Right hindlimb (tissue), 1 donor: Measurements from ENCODE around the gene ZBTB4.
"Not testable (repeated sequence)": the region's sequence is repeated elsewhere in the genome, so short reads cannot be mapped to it uniquely, and the experiment has no call there.

Source experiments
- DNase-seq: peaks from one replicate; pipeline ENCODE4 v3.0.0-alpha.2; 2018

The ZBTB4 gene

GRCh38 chr17:7493941-7494340 is 14.5 kb upstream of the ZBTB4 start:
- DNase-seq: no peak

GRCh38 chr17:7491583-7491982 is 12.2 kb upstream of the ZBTB4 start:
- DNase-seq: no peak

- no peak for DNase-seq
Observed at GRCh38 chr17:7490144-7490543, 10.7 kb upstream of the ZBTB4 start.

- no peak for DNase-seq
Observed at GRCh38 chr17:7486181-7486580, 6.8 kb upstream of the ZBTB4 start.

- no peak for DNase-seq
Observed at GRCh38 chr17:7484919-7485377, 5.5 kb upstream of the ZBTB4 start.

DNA sequence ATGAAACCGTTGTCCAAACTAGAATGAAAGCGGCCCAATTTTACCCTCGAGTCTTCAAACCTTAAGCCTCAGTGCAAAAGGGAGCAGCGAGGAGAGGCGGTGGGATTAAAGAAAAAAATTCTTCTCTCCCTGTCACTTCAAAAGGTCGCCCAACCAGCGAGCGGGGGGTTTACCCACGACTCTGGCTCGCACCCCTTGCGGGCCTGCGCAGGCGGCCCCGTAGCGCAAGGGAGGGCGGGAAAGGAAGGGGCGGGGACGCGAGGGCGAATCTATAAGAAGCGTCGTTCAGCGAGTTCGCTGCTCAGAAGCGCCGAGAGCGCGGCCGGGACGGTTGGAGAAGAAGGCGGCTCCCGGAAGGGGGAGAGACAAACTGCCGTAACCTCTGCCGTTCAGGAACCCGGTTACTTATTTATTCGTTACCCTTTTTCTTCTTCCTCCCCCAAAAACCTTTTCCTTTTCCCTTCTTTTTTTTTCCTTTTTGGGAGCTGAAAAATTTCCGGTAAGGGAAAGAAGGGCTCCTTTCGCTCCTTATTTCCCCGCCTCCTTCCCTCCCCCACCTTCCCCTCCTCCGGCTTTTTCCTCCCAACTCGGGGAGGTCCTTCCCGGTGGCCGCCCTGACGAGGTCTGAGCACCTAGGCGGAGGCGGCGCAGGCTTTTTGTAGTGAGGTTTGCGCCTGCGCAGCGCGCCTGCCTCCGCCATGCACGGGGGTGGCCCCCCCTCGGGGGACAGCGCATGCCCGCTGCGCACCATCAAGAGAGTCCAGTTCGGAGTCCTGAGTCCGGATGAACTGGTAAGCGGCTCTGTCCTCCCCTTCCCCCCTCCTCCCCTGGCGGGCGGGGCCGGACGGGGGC is 4.9 kb upstream of the ZBTB4 start, which contains the start of gene POLR2A:
TSS of gene POLR2A (plus strand) at position 300 of the 852 bp plus-strand sequence.
- DNase-seq: peak; percentile 99

DNA sequence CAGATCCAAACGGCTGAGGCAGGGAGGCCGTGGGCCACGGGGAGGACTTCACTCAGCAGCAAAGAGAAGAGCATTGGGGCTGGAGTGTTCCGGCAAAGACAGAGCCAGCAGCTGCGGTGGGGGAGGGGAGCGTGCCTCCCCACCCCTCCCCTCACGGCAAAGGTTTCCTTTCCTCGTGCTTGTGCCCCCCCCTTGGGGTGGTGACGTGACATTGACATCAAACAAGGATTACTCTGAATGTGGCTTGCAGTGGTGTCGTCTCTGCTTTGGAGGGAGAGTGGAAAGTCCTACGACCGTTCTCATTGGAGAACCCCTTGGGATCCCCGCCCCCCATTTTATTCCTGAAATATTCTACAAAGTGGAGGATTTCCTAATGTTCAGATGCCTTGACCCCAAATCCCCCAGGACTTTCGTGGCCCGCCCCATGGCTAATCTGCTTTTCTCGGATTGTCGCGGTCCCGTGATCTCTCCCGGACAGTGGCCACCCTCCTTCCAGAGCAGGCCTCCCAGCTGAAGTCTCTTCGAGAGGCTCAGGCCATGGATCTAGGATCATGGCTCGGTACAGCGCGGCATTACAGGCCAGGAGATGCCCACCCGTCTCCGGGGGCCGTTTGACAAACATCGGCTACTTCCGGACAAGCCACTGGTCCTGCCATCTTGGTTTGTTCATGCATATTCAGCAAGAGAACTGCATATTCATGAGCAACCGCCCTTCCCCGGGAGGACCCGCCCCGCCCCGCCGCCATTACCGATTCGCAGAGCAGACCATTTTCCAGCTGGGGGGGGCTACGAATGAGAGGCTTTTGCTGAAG is 4.0 kb upstream of the ZBTB4 start:
- peak; percentile 97 for DNase-seq

- not testable (repeated sequence) for DNase-seq
Observed at GRCh38 chr17:7482742-7483088, 3.3 kb upstream of the ZBTB4 start.

DNA sequence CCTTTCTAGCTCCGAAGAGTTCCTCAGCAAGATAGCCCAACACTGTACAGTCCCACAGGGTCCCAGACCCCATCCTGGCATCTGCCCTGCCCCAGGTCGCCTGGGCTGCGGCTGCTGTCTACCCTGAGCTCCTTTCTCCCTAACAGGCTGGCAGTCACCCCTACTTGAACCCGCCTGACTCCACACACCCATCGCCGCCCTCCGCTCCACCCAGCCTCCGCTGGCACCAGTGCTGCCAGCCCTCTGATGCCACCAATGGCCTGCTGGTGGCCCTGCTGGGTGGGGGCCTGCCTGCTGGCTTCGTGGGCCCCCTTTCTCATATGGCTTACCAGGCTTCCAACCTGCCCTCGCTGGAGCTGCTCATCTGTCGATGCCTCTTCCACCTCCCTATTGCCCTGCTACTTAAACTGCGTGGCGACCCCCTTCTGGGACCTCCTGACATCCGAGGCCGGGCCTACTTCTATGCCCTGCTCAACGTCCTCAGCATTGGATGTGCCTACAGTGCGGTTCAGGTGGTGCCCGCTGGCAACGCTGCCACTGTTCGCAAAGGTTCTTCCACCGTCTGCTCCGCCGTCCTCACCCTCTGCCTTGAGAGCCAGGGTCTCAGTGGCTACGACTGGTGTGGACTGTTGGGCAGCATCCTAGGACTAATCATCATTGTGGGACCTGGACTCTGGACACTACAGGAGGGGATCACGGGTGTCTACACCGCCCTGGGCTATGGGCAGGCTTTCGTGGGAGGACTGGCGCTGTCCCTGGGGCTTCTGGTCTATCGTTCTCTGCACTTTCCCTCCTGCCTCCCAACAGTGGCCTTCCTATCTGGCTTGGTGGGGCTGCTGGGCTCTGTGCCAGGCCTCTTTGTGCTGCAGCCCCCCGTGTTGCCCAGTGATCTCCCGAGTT is 2.7 kb upstream of the ZBTB4 start:
- DNase-seq: not testable (repeated sequence)

GRCh38 chr17:7481275-7481674 is 1.8 kb upstream of the ZBTB4 start, which contains the start of gene SLC35G6:
SLC35G6 (plus strand) TSS chr17:7481446; CDS start chr17:7481517, 71 bp downstream.
- not testable (repeated sequence) for DNase-seq

DNA sequence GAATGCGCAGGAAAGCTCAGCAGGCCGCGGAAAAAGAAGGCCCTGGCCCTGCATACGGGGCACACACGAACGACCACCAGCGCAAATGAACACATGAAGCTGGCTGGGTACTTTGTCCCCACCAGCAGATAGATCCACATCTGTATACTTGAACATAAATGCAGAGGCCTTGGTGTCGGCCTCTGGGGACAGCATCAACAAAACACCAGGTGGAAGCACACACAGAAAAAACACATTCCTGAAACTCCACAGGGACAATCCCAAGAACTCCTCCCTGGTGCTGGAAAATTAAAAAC is 606 bp upstream of the ZBTB4 start:
- DNase-seq: no peak

DNA sequence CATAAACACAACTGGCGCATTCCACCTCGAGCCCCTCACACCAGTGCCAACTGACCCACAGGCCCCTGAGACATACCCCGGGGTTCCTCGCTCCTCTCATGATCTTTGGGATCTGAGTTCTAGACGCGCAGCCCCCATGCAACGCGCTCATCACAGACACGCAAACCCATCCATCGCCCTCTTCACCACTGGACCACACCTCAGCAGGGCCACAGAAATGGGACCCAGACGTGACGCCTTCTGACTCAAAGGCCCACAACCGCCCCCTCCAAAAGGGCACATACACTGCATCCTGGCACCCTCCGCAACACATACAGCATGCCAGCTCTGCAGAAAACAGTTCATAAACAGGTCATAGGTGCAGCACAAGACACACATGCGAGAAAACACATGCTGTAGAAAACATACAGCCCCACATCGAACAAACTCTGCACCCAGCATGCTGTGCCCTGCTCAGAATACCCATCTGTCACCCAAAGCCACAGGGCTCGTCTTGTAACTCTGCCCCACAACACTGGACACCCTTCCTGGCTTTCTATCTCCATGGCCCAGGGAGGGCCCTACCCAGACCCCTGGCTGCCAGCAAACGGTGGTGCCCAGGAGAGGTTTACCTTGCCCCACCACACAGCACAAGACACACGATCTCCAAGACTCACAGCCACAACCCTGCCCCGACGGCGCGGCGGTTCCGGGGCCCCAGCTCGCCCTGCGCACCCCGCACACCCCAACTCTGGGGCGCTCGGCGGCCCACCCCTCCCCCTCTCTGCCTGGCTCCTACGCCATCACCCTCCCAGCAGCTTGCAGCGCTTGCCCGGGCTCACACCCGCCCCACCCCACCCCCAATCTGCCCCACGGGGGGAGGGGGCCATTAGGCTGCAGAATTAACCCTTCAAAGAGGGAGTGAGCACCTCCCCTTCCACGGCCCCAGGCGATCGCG is 887 bp downstream of the ZBTB4 start:
- DNase-seq: peak; percentile 76

- DNase-seq: peak; percentile 65
Observed at GRCh38 chr17:7477392-7478275, 1.8 kb downstream of the ZBTB4 start.

DNA sequence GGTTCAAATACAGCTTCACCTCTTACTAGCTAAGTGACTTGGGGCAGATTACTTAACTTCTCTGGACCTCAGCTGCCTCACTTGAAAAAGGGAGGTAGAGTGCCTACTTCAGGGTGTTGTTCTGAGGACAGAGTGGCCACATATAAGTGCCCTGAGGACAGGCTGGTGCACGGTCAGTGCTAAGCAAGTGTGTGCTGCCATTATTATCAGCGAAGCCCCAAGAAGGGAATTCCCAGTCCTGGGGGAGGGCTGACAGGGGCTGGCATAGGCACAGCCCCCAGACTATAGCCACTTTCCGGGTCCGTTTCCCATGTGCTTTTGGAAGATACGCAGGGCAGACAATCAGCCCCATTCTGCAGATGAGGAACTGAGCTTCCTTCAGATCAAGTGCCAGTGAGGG is 2.5 kb downstream of the ZBTB4 start:
- no peak for DNase-seq

DNA sequence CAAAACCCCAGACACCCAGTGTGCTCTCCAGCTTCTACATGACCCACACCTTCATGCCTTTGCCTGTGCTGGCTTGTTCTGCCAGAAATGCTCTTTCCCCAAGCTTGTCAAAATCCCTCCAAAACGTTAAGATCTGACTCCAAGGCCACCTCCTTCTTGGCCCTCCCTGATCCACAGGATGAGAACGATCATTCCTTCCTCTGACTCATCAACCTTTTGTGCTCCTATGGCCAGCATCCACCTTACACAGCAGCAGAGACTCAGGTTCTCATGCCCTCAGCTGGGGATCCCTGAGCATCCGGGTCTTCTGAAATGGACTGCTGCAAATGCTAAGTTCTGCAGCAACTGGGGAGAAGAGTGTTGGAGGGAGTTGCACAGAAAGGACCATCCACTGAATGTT is 2.9 kb downstream of the ZBTB4 start:
- DNase-seq: no peak

DNA sequence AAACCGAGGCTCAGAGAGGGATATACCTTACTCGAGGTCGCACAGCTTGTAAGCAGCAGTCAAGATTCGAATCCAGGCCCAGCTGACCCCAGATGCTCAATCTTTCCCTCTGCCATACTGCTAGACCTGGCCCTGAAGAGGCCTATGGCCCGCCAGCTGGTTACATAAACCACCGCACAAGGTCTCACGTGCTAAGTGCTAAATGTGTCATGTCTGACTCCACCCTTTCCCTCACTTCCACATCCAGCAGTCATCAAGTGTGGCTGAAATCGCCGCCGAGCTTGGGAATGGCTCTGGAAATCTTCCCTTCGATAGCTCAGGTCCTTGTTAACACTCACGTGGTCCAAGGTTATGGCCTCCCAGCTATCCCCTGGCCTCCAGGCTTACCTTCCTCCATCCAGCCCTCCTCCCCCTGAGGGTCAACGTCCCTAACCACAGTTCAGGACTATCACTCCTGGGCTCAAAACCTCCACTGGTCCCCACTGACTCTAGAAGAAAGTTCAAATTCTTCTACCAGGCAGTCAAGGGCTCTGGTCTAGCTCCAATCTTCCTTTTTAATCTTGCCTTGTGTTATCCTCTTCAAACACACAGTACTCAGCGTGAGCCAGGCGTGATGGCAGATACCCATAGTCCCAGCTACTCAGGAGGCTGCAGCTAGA is 3.5 kb downstream of the ZBTB4 start:
- no peak for DNase-seq

GRCh38 chr17:7474767-7475166 is 4.7 kb downstream of the ZBTB4 start:
- DNase-seq: not testable (repeated sequence)

DNA sequence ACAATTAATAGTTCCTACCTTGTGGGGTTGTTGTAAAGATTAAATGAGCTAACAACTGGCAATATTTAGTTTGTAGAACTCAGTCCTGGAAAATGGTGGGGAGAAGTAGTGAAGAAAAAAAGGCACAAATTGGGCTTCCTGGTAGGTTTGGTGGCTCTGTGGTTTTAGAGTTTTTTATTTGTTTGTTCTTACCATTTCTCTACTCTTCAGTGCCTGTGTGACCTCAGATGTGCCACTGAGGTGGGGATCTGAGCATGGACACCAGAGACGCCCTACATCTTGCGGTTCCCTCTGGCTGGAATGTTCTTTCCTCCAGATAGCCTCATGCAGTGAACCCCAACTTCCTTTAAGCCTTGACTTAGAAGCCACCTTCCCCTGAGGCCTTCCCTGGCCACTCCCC is 7.7 kb downstream of the ZBTB4 start:
- DNase-seq: no peak

DNA sequence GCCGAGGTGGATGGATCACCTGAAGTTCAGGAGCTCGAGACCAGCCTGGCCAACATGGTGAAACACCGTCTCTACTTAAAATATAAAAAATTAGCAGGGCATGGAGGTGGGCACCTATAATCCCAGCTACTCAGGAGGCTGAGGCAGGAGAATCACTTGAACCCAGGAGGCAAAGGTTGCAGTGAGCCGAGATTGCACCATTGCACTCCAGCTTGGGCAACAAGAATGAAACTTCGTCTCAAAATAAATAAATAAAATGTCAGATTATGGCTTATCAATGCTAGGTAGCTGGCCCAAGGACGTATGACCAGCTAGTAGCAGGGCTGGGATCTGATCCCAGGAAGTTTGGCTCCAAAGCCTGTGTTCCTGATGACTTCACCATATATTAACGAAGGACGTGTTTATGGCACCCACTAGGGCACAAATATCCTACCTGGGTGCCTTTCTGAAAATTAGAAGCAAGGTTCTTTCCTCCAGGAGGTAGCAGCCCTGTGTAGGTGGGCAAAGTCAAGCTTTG is 8.9 kb downstream of the ZBTB4 start:
- not testable (repeated sequence) for DNase-seq

DNA sequence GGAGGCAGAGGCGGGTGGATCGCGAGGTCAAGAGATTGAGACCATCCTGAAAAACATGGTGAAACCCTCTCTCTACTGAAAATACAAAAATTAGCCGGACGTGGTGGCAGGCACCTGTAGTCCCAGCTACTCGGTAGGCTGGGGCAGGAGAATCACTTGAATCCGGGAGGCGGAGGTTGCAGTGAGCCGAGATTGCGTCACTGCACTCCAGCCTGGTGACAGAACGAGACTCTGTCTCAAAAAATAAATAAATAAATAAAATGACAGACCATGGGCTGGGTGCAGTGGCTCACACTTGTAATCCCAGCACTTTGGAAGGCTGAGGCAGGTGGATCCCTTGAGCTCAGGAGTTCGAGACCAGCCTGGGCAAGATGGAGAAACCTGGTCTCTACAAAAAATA is 9.6 kb downstream of the ZBTB4 start:
- not testable (repeated sequence) for DNase-seq
